ENCODE data around the gene TSLP.

Gene TSLP

DNA sequence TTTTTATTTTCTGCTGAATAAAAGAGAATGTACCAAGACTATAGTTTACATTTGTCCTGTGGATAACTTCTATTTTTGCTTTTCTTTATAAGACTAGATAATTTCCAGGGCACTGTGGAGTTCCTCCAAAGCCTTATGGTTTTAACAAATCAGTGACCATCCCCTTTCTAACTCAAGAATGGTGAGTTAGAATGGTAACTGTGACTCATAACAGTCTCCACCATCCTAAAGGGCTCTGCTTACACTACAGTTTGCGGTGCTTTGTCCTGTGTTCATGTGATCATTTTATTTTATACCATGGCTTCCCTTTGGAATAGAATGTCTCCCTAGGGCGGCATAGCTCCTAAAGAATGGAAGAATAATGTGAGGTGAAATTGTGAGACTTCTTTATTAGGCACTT is 50.9 kb downstream of the TSLP start:
- H3K36me3 Mint-ChIP-seq (ENCODE audit: low read depth): peaks cover 55% of the 10 kb centered on the region
- DNase-seq: no peak
- no peak for TF ChIP-seq CTCF (IDR thresholded peaks at IDR 0.05)
- no peaks in the 10 kb centered on the region for H3K9me3 Mint-ChIP-seq
- H3K27me3 Mint-ChIP-seq (ENCODE audit: low read depth, poor library complexity): no peaks in the 10 kb centered on the region
- no peak overlapping the region for H3K4me3 Mint-ChIP-seq
- H3K4me1 Mint-ChIP-seq: no peaks in the 10 kb centered on the region
- no peak overlapping the region for H3K27ac Mint-ChIP-seq

GRCh38 chr5:111124793-111125192 is 53.3 kb downstream of the TSLP start:
- peak overlapping the region; percentile 42 for H3K27ac Mint-ChIP-seq

GRCh38 chr5:111126896-111127295 is 55.4 kb downstream of the TSLP start:
- Mint-ChIP-seq H3K4me3 (no peak overlapping the region), H3K27ac (no peak overlapping the region), H3K9me3 (no peaks in the 10 kb centered on the region), H3K36me3 (ENCODE audit: low read depth) (peaks cover 40% of the 10 kb centered on the region), H3K27me3 (ENCODE audit: low read depth, poor library complexity) (no peaks in the 10 kb centered on the region), H3K4me1 (no peaks in the 10 kb centered on the region)
- TF ChIP-seq CTCF (IDR thresholded peaks at IDR 0.05): no peak
- DNase-seq: no peak

More at GRCh38 chr5:111124793-111125192, 53.3 kb downstream of the TSLP start:
- peaks cover 55% of the 10 kb centered on the region for H3K36me3 Mint-ChIP-seq (ENCODE audit: low read depth)
- no peak overlapping the region for H3K4me3 Mint-ChIP-seq
- no peak for DNase-seq
- H3K27me3 Mint-ChIP-seq (ENCODE audit: low read depth, poor library complexity): no peaks in the 10 kb centered on the region
- no peaks in the 10 kb centered on the region for H3K9me3 Mint-ChIP-seq
- TF ChIP-seq CTCF (IDR thresholded peaks at IDR 0.05): no peak
- H3K4me1 Mint-ChIP-seq: no peaks in the 10 kb centered on the region
